Measurements from ENCODE around the gene TSPAN14. TPM values are rescaled to one million over a fixed set of nuclear protein-coding genes. Genes with fewer than 3 reads are reported as not detected.
A peak's percentile ranks its signal among the peaks of the same experiment; 100 is the strongest.

Gene TSPAN14
- total and polyA plus RNA-seq, 2 of the 13 experiments (the other 11 are each of a cell fraction or from before 2014, with no cell fraction given): 24.1 to 80.6 TPM

GRCh38 chr10:80414142-80414895, 39.8 kb upstream of the TSPAN14 start (continued):
- TF ChIP-seq KLF15 (CRISPR knock-in tag; IDR thresholded peaks at IDR 0.05; ENCODE audit: borderline replicate concordance) (no peak), ZMYM4 (CRISPR knock-in tag; IDR thresholded peaks at IDR 0.05) (0 out of 2 replicates have a peak, but pooled peaks have one; percentile 25), CBX5 (CRISPR knock-in tag; IDR thresholded peaks at IDR 0.05; ENCODE audit: borderline replicate concordance) (peak; percentile 37; the same call in 1 of the 2 replicates), ZNF816 (CRISPR knock-in tag; IDR thresholded peaks at IDR 0.05; ENCODE audit: borderline replicate concordance) (no peak), THAP11 (CRISPR knock-in tag; IDR thresholded peaks at IDR 0.05) (0 out of 2 replicates have a peak, but pooled peaks have one; percentile 24), FOXA3 (CRISPR knock-in tag; IDR thresholded peaks at IDR 0.05) (peak; percentile 66), PBX3 (CRISPR knock-in tag; IDR thresholded peaks at IDR 0.05; ENCODE audit: borderline replicate concordance) (no peak), ZNF674 (CRISPR knock-in tag; IDR thresholded peaks at IDR 0.05; ENCODE audit: low read depth) (no peak), ZBTB26 (CRISPR knock-in tag; IDR thresholded peaks at IDR 0.05; ENCODE audit: borderline replicate concordance) (no peak), TFE3 (CRISPR knock-in tag; IDR thresholded peaks at IDR 0.05) (peak; percentile 69; the same call in 1 of the 2 replicates), MIXL1 (CRISPR knock-in tag; IDR thresholded peaks at IDR 0.05) (peak; percentile 62), FOXA1 (IDR thresholded peaks at IDR 0.05) (no peak), FOXA1 (CRISPR knock-in tag; IDR thresholded peaks at IDR 0.05) (peak; percentile 17), NFRKB (IDR thresholded peaks at IDR 0.05) (no peak), STAT6 (CRISPR knock-in tag; IDR thresholded peaks at IDR 0.05; ENCODE audit: borderline replicate concordance) (0 out of 2 replicates have a peak, but pooled peaks have one; percentile 2), PITX1 (CRISPR knock-in tag; IDR thresholded peaks at IDR 0.05) (peak; percentile 75; the same call in 1 of the 2 replicates), HNF1B (CRISPR knock-in tag; IDR thresholded peaks at IDR 0.05) (0 out of 2 replicates have a peak, but pooled peaks have one; percentile 27), SKIL (CRISPR knock-in tag; IDR thresholded peaks at IDR 0.05; ENCODE audit: borderline replicate concordance) (no peak), KMT2A (CRISPR knock-in tag; IDR thresholded peaks at IDR 0.05) (0 out of 2 replicates have a peak, but pooled peaks have one; percentile 37)
